ENCODE measurements around the gene CYB561D1. TPM values are rescaled to one million over a fixed set of nuclear protein-coding genes. Genes with fewer than 3 reads are reported as not detected.
A peak's percentile ranks its signal among the peaks of the same experiment; 100 is the strongest.

The CYB561D1 gene
- total RNA-seq, 2 donors from 2014 or later: 8.1 to 12.5 TPM

GRCh38 chr1:109543283-109543987, 49.5 kb downstream of the CYB561D1 start:
- Histone ChIP-seq H3K9ac (ENCODE audit: low read depth in 2 of 2, low read length in 2 of 2) (no peak overlapping the region), H3K27ac (no peak overlapping the region), H3K27me3 (no peaks in the 10 kb centered on the region), H3K9me3 (no peaks in the 10 kb centered on the region), H3K4me3 (no peak overlapping the region), H3K4me1 (no peaks in the 10 kb centered on the region), H3K36me3 (no peaks in the 10 kb centered on the region)
- TF ChIP-seq, protein P1, sequence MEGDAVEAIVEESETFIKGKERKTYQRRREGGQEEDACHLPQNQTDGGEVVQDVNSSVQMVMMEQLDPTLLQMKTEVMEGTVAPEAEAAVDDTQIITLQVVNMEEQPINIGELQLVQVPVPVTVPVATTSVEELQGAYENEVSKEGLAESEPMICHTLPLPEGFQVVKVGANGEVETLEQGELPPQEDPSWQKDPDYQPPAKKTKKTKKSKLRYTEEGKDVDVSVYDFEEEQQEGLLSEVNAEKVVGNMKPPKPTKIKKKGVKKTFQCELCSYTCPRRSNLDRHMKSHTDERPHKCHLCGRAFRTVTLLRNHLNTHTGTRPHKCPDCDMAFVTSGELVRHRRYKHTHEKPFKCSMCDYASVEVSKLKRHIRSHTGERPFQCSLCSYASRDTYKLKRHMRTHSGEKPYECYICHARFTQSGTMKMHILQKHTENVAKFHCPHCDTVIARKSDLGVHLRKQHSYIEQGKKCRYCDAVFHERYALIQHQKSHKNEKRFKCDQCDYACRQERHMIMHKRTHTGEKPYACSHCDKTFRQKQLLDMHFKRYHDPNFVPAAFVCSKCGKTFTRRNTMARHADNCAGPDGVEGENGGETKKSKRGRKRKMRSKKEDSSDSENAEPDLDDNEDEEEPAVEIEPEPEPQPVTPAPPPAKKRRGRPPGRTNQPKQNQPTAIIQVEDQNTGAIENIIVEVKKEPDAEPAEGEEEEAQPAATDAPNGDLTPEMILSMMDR (IDR thresholded peaks at IDR 0.05): no peak
- intact Hi-C loops (cut with DNase I): loop anchor here (5.0 to 10.0 kb wide), 3 partner anchors 94 to 441 kb away; partner anchors contain the start of gene AHCYL1
- DNase-seq: no peak

DNA sequence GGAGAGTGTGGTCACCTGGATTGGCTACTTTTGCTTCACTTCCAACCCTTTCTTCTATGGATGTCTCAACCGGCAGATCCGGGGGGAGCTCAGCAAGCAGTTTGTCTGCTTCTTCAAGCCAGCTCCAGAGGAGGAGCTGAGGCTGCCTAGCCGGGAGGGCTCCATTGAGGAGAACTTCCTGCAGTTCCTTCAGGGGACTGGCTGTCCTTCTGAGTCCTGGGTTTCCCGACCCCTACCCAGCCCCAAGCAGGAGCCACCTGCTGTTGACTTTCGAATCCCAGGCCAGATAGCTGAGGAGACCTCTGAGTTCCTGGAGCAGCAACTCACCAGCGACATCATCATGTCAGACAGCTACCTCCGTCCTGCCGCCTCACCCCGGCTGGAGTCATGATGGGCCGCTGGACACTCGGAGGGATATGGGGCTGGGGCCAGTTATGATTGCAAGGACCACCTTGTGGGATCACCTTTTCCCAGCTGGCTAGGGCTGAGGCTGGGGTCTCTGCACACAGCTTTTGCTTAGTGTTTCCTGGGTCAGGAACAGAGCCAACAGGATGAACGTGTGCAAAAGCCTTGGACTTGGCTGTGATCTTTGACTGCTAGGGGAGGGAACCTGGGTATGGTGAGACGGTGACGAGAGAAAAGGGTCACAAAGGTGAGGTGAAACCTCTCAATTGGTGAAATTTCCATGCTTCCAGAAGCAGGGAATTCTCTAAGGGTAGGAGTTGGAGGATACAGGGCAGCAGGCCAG, 50.3 kb downstream of the CYB561D1 start:
- intact Hi-C loops (cut with DNase I): loop anchor here (5.0 to 10.0 kb wide), 3 partner anchors 93 to 441 kb away; partner anchors contain the start of gene AHCYL1
- H3K9ac ChIP-seq (ENCODE audit: low read depth in 2 of 2, low read length in 2 of 2): no peak overlapping the region
- TF ChIP-seq, protein P1 (IDR thresholded peaks at IDR 0.05): no peak

GRCh38 chr1:109546311-109547109, 52.6 kb downstream of the CYB561D1 start:
- intact Hi-C loops (cut with DNase I): loop anchor here (10.0 kb wide), 1 partner anchor 438 kb away; the partner anchor contains the start of gene AHCYL1
- H3K4me3 ChIP-seq: peak overlapping the region; percentile 75
- peak; percentile 97 for DNase-seq
- peak overlapping the region; percentile 38 for H3K27ac ChIP-seq
- H3K36me3 ChIP-seq: no peaks in the 10 kb centered on the region
- H3K27me3 ChIP-seq: no peaks in the 10 kb centered on the region
- TF ChIP-seq, protein P1 (IDR thresholded peaks at IDR 0.05): peak; percentile 75
- H3K9me3 ChIP-seq: no peaks in the 10 kb centered on the region
- peaks cover 7% of the 10 kb centered on the region for H3K4me1 ChIP-seq
- H3K9ac ChIP-seq (ENCODE audit: low read depth in 2 of 2, low read length in 2 of 2): peak overlapping the region; percentile 33 to 92

More for the DNA sequence above, 50.3 kb downstream of the CYB561D1 start:
- Histone ChIP-seq H3K4me3 (no peak overlapping the region), H3K27me3 (no peaks in the 10 kb centered on the region), H3K36me3 (no peaks in the 10 kb centered on the region), H3K27ac (no peak overlapping the region), H3K9me3 (no peaks in the 10 kb centered on the region), H3K4me1 (no peaks in the 10 kb centered on the region)
- no peak for DNase-seq

- Histone ChIP-seq H3K4me3 (peak overlapping the region; percentile 75), H3K27me3 (no peaks in the 10 kb centered on the region), H3K9ac (ENCODE audit: low read depth in 2 of 2, low read length in 2 of 2) (peak overlapping the region; percentile 82 to 92), H3K27ac (peak overlapping the region; percentile 93), H3K4me1 (peaks cover 7% of the 10 kb centered on the region), H3K9me3 (no peaks in the 10 kb centered on the region), H3K36me3 (no peaks in the 10 kb centered on the region)
- DNase-seq: peak; percentile 52
- TF ChIP-seq, protein P1 (IDR thresholded peaks at IDR 0.05): no peak
- intact Hi-C loops (cut with DNase I): loop anchor here (10.0 kb wide), 1 partner anchor 437 kb away; the partner anchor contains the start of gene AHCYL1
Measured at GRCh38 chr1:109547463-109548320, 53.8 kb downstream of the CYB561D1 start.
